ENCODE data around the gene NCAPH2.

NCAPH2 gene

GRCh38 chr22:50520826-50521453 lies 12.9 kb downstream of the NCAPH2 start:
- peaks cover 37 to 52% of the 10 kb centered on the region in 2 donors for H3K36me3 ChIP-seq (ENCODE audit: control insufficient read depth in 2 of 2, insufficient read depth in 2 of 2, low read length in 2 of 2)
- no peak overlapping the region for H3K27ac ChIP-seq (ENCODE audit: low read length)
- no peaks in the 10 kb centered on the region for H3K27me3 ChIP-seq (ENCODE audit: control insufficient read depth in 1 of 2, insufficient read depth in 2 of 2, low read length in 2 of 2)
- H3K9ac ChIP-seq (ENCODE audit: low read length in 2 of 2): no peak overlapping the region
- no peaks in the 10 kb centered on the region for H3K9me3 ChIP-seq (ENCODE audit: control insufficient read depth in 2 of 2, low read length in 2 of 2)
- peaks cover 19% of the 10 kb centered on the region for H3K4me1 ChIP-seq (ENCODE audit: control insufficient read depth, insufficient read depth, low read length)
- H3K4me3 ChIP-seq (ENCODE audit: low read length in 2 of 2): no peak overlapping the region

DNA sequence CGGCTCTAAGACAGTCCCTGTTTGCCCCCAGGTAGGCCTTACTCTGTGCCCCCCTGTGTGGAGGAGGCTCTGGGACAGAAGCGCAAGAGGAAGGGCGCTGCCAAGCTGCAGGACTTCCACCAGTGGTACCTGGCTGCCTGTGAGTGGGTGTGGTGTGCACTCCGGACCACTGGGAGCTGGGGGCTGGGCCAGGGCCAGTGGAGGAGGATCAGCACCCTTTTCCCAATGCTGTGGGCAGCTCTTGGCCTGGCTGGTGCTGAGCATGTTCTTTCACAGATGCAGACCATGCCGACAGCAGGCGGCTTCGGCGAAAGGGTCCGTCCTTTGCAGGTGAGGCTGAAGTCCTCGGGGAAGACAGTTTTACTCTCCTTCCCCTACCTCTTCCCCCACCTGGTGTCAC lies 13.7 kb downstream of the NCAPH2 start:
- Histone ChIP-seq H3K4me3 (ENCODE audit: low read length in 2 of 2) (no peak overlapping the region), H3K9ac (ENCODE audit: low read length in 2 of 2) (no peak overlapping the region), H3K27ac (ENCODE audit: low read length) (no peak overlapping the region), H3K4me1 (ENCODE audit: control insufficient read depth, insufficient read depth, low read length) (peaks cover 25% of the 10 kb centered on the region), H3K9me3 (ENCODE audit: control insufficient read depth in 2 of 2, low read length in 2 of 2) (no peaks in the 10 kb centered on the region), H3K36me3 (ENCODE audit: control insufficient read depth in 2 of 2, insufficient read depth in 2 of 2, low read length in 2 of 2) (peaks cover 34 to 46% of the 10 kb centered on the region in 2 donors), H3K27me3 (ENCODE audit: control insufficient read depth in 1 of 2, insufficient read depth in 2 of 2, low read length in 2 of 2) (no peaks in the 10 kb centered on the region)

DNA sequence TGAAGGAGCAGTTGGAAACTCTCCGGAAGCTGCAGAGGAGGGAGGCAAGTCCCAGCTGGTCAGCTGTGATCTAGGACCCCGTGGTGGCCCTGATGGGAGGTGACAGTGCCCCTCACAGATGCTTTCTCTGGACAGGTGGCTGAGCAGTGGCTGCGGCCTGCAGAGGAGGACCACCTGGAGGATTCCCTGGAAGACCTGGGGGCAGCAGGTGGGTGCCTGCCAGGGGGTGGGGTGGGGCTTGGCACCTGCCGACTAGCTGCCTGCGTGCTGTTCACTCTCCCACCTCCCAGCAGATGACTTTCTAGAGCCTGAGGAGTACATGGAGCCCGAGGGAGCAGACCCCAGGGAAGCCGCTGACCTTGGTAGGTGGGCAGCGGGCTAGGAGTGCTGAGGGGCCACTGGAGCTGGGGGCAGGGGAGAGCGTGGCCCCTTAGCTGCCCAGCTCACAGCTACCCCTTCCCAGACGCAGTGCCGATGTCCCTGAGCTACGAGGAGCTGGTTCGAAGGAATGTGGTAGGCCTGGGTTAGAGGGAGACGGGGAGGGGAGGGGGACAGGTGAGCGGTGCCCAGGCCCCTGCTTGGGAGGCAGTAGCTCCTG lies 14.3 kb downstream of the NCAPH2 start:
- H3K9ac ChIP-seq (ENCODE audit: low read length in 2 of 2): no peak overlapping the region
- no peaks in the 10 kb centered on the region for H3K9me3 ChIP-seq (ENCODE audit: control insufficient read depth in 2 of 2, low read length in 2 of 2)
- peaks cover 31% of the 10 kb centered on the region for H3K4me1 ChIP-seq (ENCODE audit: control insufficient read depth, insufficient read depth, low read length)
- H3K27ac ChIP-seq (ENCODE audit: low read length): no peak overlapping the region
- no peaks in the 10 kb centered on the region for H3K27me3 ChIP-seq (ENCODE audit: control insufficient read depth in 1 of 2, insufficient read depth in 2 of 2, low read length in 2 of 2)
- peaks cover 34 to 42% of the 10 kb centered on the region in 2 donors for H3K36me3 ChIP-seq (ENCODE audit: control insufficient read depth in 2 of 2, insufficient read depth in 2 of 2, low read length in 2 of 2)
- H3K4me3 ChIP-seq (ENCODE audit: low read length in 2 of 2): no peak overlapping the region

GRCh38 chr22:50522806-50523438 lies 14.9 kb downstream of the NCAPH2 start:
- Histone ChIP-seq H3K9ac (ENCODE audit: low read length in 2 of 2) (no peak overlapping the region), H3K36me3 (ENCODE audit: control insufficient read depth in 2 of 2, insufficient read depth in 2 of 2, low read length in 2 of 2) (peaks cover 29 to 36% of the 10 kb centered on the region in 2 donors), H3K4me3 (ENCODE audit: low read length in 2 of 2) (no peak overlapping the region), H3K4me1 (ENCODE audit: control insufficient read depth, insufficient read depth, low read length) (peaks cover 33% of the 10 kb centered on the region), H3K27ac (ENCODE audit: low read length) (no peak overlapping the region), H3K27me3 (ENCODE audit: control insufficient read depth in 1 of 2, insufficient read depth in 2 of 2, low read length in 2 of 2) (no peaks in the 10 kb centered on the region), H3K9me3 (ENCODE audit: control insufficient read depth in 2 of 2, low read length in 2 of 2) (no peaks in the 10 kb centered on the region)

GRCh38 chr22:50523458-50523805 lies 15.4 kb downstream of the NCAPH2 start:
- no peak overlapping the region for H3K27ac ChIP-seq (ENCODE audit: low read length)
- H3K4me3 ChIP-seq (ENCODE audit: low read length in 2 of 2): no peak overlapping the region
- H3K4me1 ChIP-seq (ENCODE audit: control insufficient read depth, insufficient read depth, low read length): peaks cover 33% of the 10 kb centered on the region
- H3K9ac ChIP-seq (ENCODE audit: low read length in 2 of 2): no peak overlapping the region
- H3K9me3 ChIP-seq (ENCODE audit: control insufficient read depth in 2 of 2, low read length in 2 of 2): no peaks in the 10 kb centered on the region
- H3K27me3 ChIP-seq (ENCODE audit: control insufficient read depth in 1 of 2, insufficient read depth in 2 of 2, low read length in 2 of 2): no peaks in the 10 kb centered on the region
- peaks cover 25 to 31% of the 10 kb centered on the region in 2 donors for H3K36me3 ChIP-seq (ENCODE audit: control insufficient read depth in 2 of 2, insufficient read depth in 2 of 2, low read length in 2 of 2)

DNA sequence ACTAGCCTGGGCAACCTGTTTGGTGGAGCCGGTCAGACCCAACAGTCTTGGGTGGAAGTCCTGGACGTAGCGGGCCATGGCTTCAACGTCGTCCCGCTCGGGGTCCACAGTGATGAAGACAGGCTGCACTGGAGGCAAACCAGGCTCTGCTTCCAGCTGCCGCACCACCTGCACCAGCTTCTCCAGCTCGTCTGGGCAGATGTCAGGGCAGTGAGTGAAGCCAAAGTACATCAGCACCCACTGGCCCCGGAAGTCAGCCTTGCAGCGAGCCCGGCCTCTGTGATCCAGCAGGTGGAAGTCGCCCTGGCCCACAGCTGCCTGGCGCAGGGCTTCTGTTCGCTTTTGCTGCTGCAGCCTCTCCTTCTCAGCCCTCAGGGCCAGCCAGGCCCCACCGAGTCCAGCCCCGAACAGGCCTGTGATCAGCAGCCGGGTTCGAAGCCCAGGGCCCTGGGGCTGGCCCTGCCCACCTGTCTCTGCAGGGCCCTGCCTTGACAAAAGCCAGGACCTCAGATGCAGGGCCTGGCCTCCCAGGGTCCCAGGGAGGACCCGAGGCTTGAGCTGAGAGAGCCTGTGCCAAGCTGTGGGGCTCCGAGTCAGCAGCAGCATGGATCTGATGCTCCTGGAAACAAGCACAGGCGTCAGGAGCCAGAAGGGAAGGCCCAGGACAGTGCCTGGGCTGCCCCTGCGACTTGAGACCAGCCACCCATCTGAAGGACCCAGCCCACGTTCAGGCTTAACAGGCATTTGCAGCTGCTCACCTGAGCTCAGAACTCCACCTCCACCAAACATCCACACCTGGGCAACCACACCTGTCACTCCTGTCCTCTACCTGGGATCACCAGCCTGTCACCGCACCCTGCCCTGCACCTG lies 16.0 kb downstream of the NCAPH2 start:
- peaks cover 0 to 2% of the 10 kb centered on the region in 2 donors for H3K27me3 ChIP-seq (ENCODE audit: control insufficient read depth in 1 of 2, insufficient read depth in 2 of 2, low read length in 2 of 2)
- H3K9me3 ChIP-seq (ENCODE audit: control insufficient read depth in 2 of 2, low read length in 2 of 2): no peaks in the 10 kb centered on the region
- peaks cover 33% of the 10 kb centered on the region for H3K4me1 ChIP-seq (ENCODE audit: control insufficient read depth, insufficient read depth, low read length)
- peak overlapping the region in 1 of 2 donors; percentile 70 for H3K9ac ChIP-seq (ENCODE audit: low read length in 2 of 2)
- no peak overlapping the region for H3K27ac ChIP-seq (ENCODE audit: low read length)
- H3K36me3 ChIP-seq (ENCODE audit: control insufficient read depth in 2 of 2, insufficient read depth in 2 of 2, low read length in 2 of 2): peaks cover 19 to 25% of the 10 kb centered on the region in 2 donors
- peak overlapping the region; percentile 72 to 80 for H3K4me3 ChIP-seq (ENCODE audit: low read length in 2 of 2)

DNA sequence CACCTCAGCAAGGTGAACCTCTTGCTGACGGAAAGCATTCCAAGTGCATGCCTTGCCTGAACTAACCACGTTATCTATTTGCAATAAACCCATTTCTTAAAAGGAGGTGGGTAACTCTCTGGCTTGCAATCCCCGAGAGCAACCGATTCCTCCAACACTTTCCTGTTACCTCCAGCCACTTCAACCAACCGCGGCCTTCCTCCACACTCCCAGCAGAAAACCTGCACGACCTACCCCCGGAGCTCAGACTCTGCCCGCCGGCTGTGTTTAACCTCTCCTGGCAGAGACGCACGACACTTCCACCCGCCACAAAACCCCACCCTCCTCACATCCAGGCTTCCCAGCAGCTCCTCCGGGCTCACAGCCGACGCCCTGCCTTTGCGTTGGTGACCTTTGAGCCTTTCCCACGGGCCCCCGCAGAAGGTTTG lies 16.7 kb downstream of the NCAPH2 start:
- Histone ChIP-seq H3K4me1 (ENCODE audit: control insufficient read depth, insufficient read depth, low read length) (peaks cover 39% of the 10 kb centered on the region), H3K36me3 (ENCODE audit: control insufficient read depth in 2 of 2, insufficient read depth in 2 of 2, low read length in 2 of 2) (peaks cover 13 to 20% of the 10 kb centered on the region in 2 donors)

GRCh38 chr22:50525104-50525857 lies 17.3 kb downstream of the NCAPH2 start, which contains the start of gene SCO2:
SCO2 (minus strand) TSS chr22:50525598; CDS start chr22:50524411, 1,187 bp downstream.
- Histone ChIP-seq H3K27ac (ENCODE audit: low read length) (peak within 1 kb of the TSS; percentile 74), H3K9ac (ENCODE audit: low read length in 2 of 2) (peak within 1 kb of the TSS; percentile 62 to 70), H3K9me3 (ENCODE audit: control insufficient read depth in 2 of 2, low read length in 2 of 2) (no peaks in the 10 kb centered on the region), H3K36me3 (ENCODE audit: control insufficient read depth in 2 of 2, insufficient read depth in 2 of 2, low read length in 2 of 2) (peaks cover 13 to 20% of the 10 kb centered on the region in 2 donors), H3K4me1 (ENCODE audit: control insufficient read depth, insufficient read depth, low read length) (peaks cover 43% of the 10 kb centered on the region), H3K4me3 (ENCODE audit: low read length in 2 of 2) (peak within 1 kb of the TSS; percentile 72 to 80), H3K27me3 (ENCODE audit: control insufficient read depth in 1 of 2, insufficient read depth in 2 of 2, low read length in 2 of 2) (peaks cover 3 to 15% of the 10 kb centered on the region in 2 donors)

More for the DNA sequence above, 16.7 kb downstream of the NCAPH2 start:
- no peaks in the 10 kb centered on the region for H3K9me3 ChIP-seq (ENCODE audit: control insufficient read depth in 2 of 2, low read length in 2 of 2)
- peaks cover 2 to 9% of the 10 kb centered on the region in 2 donors for H3K27me3 ChIP-seq (ENCODE audit: control insufficient read depth in 1 of 2, insufficient read depth in 2 of 2, low read length in 2 of 2)
- peak overlapping the region; percentile 62 to 70 for H3K9ac ChIP-seq (ENCODE audit: low read length in 2 of 2)
- H3K4me3 ChIP-seq (ENCODE audit: low read length in 2 of 2): peak overlapping the region; percentile 72 to 80
- peak overlapping the region; percentile 74 for H3K27ac ChIP-seq (ENCODE audit: low read length)

GRCh38 chr22:50525858-50526107 lies 17.8 kb downstream of the NCAPH2 start:
- Histone ChIP-seq H3K9me3 (ENCODE audit: control insufficient read depth in 2 of 2, low read length in 2 of 2) (no peaks in the 10 kb centered on the region), H3K27me3 (ENCODE audit: control insufficient read depth in 1 of 2, insufficient read depth in 2 of 2, low read length in 2 of 2) (peaks cover 6 to 20% of the 10 kb centered on the region in 2 donors), H3K36me3 (ENCODE audit: control insufficient read depth in 2 of 2, insufficient read depth in 2 of 2, low read length in 2 of 2) (peaks cover 13 to 20% of the 10 kb centered on the region in 2 donors), H3K27ac (ENCODE audit: low read length) (peak overlapping the region; percentile 74), H3K4me3 (ENCODE audit: low read length in 2 of 2) (peak overlapping the region; percentile 72 to 80), H3K4me1 (ENCODE audit: control insufficient read depth, insufficient read depth, low read length) (peaks cover 48% of the 10 kb centered on the region), H3K9ac (ENCODE audit: low read length in 2 of 2) (peak overlapping the region; percentile 58 to 59)
